Keratinocyte (primary cell): ENCODE measurements around the gene A2M. TPM values are rescaled to one million over a fixed set of nuclear protein-coding genes. Genes with fewer than 3 reads are reported as not detected.

Experiments
- DNase-seq: peaks from one replicate; pipeline ENCODE4 v3.0.0-alpha.2; 2011; ENCODE audit warnings: low read depth, missing footprints, low spot score
- FAIRE-seq: peaks from 2 replicates; lab custom pipeline; 2011; peaks lifted over from hg19 to GRCh38; lab: Jason Lieb, UNC
- H2AFZ ChIP-seq: 2 replicates; pipeline ENCODE4 v1.6.0; 2012; ENCODE audit warnings: low read length, control low read depth, inconsistent platforms; ENCODE audit not compliant: control insufficient read depth
- H3K27ac ChIP-seq: 2 replicates; pipeline ENCODE4 v1.5.1; 2011; ENCODE audit warnings: low read length; ENCODE audit not compliant: control insufficient read depth, insufficient read depth
- H3K27me3 ChIP-seq: 3 replicates; pipeline ENCODE4 v1.6.0; 2011; ENCODE audit warnings: low read length; ENCODE audit not compliant: control insufficient read depth, insufficient read depth; ENCODE audit errors: extremely low read depth
- H3K36me3 ChIP-seq, 2 experiments: 2 replicates in 1 of 2; 3 replicates in 1 of 2; pipeline ENCODE4 v1.5.1; 2011; ENCODE audit warnings: low read length in 2 of 2, mild to moderate bottlenecking in 1 of 2; ENCODE audit not compliant: control insufficient read depth in 2 of 2, insufficient read depth in 2 of 2; ENCODE audit errors: extremely low read depth in 1 of 2
- H3K4me1 ChIP-seq: 3 replicates; pipeline ENCODE4 v1.5.1; 2011; ENCODE audit warnings: low read length; ENCODE audit not compliant: control insufficient read depth, insufficient read depth; ENCODE audit errors: extremely low read depth
- H3K4me2 ChIP-seq: 3 replicates; pipeline ENCODE4 v1.6.0; 2011; ENCODE audit warnings: low read depth, low read length; ENCODE audit not compliant: control insufficient read depth, insufficient read depth; ENCODE audit errors: extremely low read depth
- H3K4me3 ChIP-seq, 3 experiments: fragments of 200-600 bp in 1 of 3; sonication (generic) in 1 of 3; 2 replicates in 2 of 3; 3 replicates in 1 of 3; pipeline ENCODE4 v1.5.1; 2011 to 2016; ENCODE audit warnings: low read length in 3 of 3, mild to moderate bottlenecking in 3 of 3, control low read depth in 2 of 3, inconsistent platforms in 1 of 3, low read depth in 1 of 3, mixed read lengths in 1 of 3, mixed run types in 1 of 3, moderate library complexity in 1 of 3; ENCODE audit not compliant: control insufficient read depth in 2 of 3, insufficient read depth in 2 of 3; ENCODE audit errors: extremely low read depth in 1 of 3
- H3K79me2 ChIP-seq: 2 replicates; pipeline ENCODE4 v1.6.0; 2012; ENCODE audit warnings: low read length; ENCODE audit not compliant: control insufficient read depth, insufficient read depth
- H3K9ac ChIP-seq: 3 replicates; pipeline ENCODE4 v1.6.0; 2011; ENCODE audit warnings: low read length; ENCODE audit not compliant: control insufficient read depth, insufficient read depth; ENCODE audit errors: extremely low read depth
- H3K9me1 ChIP-seq: 3 replicates; pipeline ENCODE4 v1.6.0; 2011; ENCODE audit warnings: low read length; ENCODE audit not compliant: control insufficient read depth, insufficient read depth; ENCODE audit errors: extremely low read depth
- H3K9me3 ChIP-seq: 2 replicates; pipeline ENCODE4 v1.5.1; 2012; ENCODE audit warnings: low read depth, low read length; ENCODE audit not compliant: control insufficient read depth
- H4K20me1 ChIP-seq: 3 replicates; pipeline ENCODE4 v1.6.0; 2011; ENCODE audit warnings: low read length; ENCODE audit not compliant: control insufficient read depth, insufficient read depth; ENCODE audit errors: extremely low read depth
- EZH2 ChIP-seq: IDR thresholded peaks from one replicate; pipeline ENCODE4 v1.6.1; 2012; ENCODE audit warnings: inconsistent platforms, mild to moderate bottlenecking, low read length, moderate library complexity
- dilution Hi-C: fragments of 300-500 bp; cut with MboI; formaldehyde crosslinking; loops from one replicate; pipeline ENCODE4 v1.7.0; 2020; ENCODE audit warnings: low sequenced_read_pairs; ENCODE audit not compliant: extremely low pct_ligation_motif_present
- polyA plus RNA-seq, 5 experiments: library from polyadenylated mRNA; depleted of rRNA in 3 of 5; stranded (reverse) in 3 of 5; stranded (forward) in 1 of 5; unstranded in 1 of 5; fragments of >200 nt; gene quantifications; 1 replicate in 1 of 5; 2 replicates in 3 of 5; 3 replicates in 1 of 5; pipeline versions ENCODE4 v1.2.1 to v1.2.3, GENCODE V29; 2011 to 2012; ENCODE audit warnings: missing spikeins in 2 of 5, low read depth in 1 of 5, low replicate concordance in 1 of 5
- TF ChIP-seq, protein P1 (sequence below), 3 experiments: IDR thresholded peaks in 1 of 3; conservative IDR thresholded peaks in 1 of 3; optimal IDR thresholded peaks in 1 of 3; 2 replicates in 2 of 3; 3 replicates in 1 of 3; pipeline versions ENCODE3 to v1.5.1; 2011; ENCODE audit warnings: low read length in 3 of 3, mild to moderate bottlenecking in 3 of 3, moderate library complexity in 2 of 3, control low read depth in 1 of 3, inconsistent platforms in 1 of 3; ENCODE audit not compliant: insufficient read depth in 2 of 3; ENCODE audit errors: extremely low read depth in 1 of 3

A2M gene
- polyA plus RNA-seq, 1 donor (not counting 4 experiments of a cell fraction or from before 2014, with no cell fraction given), result 0.49 TPM

DNA sequence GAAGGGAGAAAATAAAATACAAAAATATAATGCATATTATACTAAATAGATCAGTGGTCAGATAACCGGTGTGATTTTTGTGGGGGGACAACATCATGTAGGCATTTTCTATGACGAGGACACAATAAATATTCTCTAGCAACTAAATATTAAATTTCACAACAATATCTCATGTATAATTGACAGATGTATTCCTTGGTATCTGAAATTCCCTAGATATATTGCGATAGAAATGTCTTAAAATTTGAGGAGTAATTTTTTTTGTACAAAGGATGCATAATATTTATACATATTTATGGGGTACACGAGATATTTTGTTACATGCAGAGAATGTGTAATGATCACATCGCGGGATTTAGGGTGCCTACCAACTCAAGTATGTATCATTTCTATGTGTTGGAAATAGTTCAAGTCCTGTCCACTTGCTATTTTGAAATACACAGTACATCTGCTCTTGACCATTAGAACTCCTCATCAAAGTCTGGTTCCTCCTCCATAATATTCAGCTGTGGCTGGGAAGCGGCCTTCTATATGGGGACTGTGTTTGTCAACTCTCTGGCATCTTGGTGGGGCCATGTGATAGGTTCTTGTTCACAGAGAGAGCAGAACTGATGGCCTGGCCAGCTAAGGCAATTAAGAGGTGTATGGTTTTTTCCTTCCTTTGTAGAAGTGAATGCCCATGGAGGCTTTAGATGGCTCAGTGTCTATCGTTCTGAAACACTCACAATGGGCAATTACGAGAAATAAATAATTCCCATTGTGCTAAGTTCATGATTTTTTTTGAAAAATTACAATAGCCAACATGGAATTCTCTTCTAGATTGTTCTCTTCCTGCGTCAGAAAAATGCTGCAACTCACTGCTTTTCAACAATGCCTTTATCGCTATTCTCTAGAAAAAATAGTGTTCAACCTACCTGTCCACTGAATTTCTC lies 8.8 kb downstream of the A2M start:
- no peaks in the 10 kb centered on the region for H3K36me3 ChIP-seq
- H3K27me3 ChIP-seq, result no peaks in the 10 kb centered on the region
- no peak overlapping the region for H3K27ac ChIP-seq
- DNase-seq (no peak), FAIRE-seq (no peak)
- no peaks in the 10 kb centered on the region for H3K9me3 ChIP-seq
- H3K9me1 ChIP-seq, result no peaks in the 10 kb centered on the region
- H3K9ac ChIP-seq, result no peak overlapping the region
- no peak for TF ChIP-seq EZH2
- TF ChIP-seq, protein P1, sequence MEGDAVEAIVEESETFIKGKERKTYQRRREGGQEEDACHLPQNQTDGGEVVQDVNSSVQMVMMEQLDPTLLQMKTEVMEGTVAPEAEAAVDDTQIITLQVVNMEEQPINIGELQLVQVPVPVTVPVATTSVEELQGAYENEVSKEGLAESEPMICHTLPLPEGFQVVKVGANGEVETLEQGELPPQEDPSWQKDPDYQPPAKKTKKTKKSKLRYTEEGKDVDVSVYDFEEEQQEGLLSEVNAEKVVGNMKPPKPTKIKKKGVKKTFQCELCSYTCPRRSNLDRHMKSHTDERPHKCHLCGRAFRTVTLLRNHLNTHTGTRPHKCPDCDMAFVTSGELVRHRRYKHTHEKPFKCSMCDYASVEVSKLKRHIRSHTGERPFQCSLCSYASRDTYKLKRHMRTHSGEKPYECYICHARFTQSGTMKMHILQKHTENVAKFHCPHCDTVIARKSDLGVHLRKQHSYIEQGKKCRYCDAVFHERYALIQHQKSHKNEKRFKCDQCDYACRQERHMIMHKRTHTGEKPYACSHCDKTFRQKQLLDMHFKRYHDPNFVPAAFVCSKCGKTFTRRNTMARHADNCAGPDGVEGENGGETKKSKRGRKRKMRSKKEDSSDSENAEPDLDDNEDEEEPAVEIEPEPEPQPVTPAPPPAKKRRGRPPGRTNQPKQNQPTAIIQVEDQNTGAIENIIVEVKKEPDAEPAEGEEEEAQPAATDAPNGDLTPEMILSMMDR (optimal IDR thresholded peaks at IDR 0.05 in 1 of 3, IDR thresholded peaks at IDR 0.05 in 1 of 3, conservative IDR thresholded peaks at IDR 0.05 in 1 of 3; ENCODE audit: extremely low read depth in 1 of 3, insufficient read depth in 2 of 3, low read length in 3 of 3), result no peak
- H4K20me1 ChIP-seq, result no peaks in the 10 kb centered on the region
- dilution Hi-C loops, result no loop called here
- no peak overlapping the region for H2AFZ ChIP-seq
- no peak overlapping the region for H3K4me2 ChIP-seq
- no peak overlapping the region for H3K4me3 ChIP-seq
- no peaks in the 10 kb centered on the region for H3K4me1 ChIP-seq
- no peaks in the 10 kb centered on the region for H3K79me2 ChIP-seq

DNA sequence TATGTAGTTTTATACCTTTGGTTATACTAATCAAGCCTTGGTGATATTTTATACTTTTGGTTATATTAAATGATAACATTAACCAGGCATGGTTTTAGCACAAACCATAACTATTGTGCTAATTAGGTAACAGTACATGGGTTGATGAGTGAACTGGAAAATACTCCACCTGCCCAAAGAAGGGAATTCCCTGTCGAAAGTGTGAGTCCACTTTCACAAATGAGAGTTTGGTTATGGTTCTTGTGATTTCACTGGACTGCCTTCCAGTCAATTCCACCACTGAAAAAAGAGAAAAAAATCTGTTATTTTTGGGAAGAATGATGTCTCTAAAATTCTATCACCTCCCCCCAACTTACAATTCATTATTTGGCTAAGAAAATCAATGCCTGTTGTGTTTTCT lies 9.7 kb downstream of the A2M start:
- no peaks in the 10 kb centered on the region for H3K79me2 ChIP-seq

More for the DNA sequence above, 9.7 kb downstream of the A2M start:
- no peak for DNase-seq
- Histone ChIP-seq H3K36me3 (no peaks in the 10 kb centered on the region), H3K27me3 (no peaks in the 10 kb centered on the region), H3K4me3 (no peak overlapping the region), H3K9ac (no peak overlapping the region), H2AFZ (no peak overlapping the region), H4K20me1 (no peaks in the 10 kb centered on the region), H3K9me3 (no peaks in the 10 kb centered on the region), H3K4me1 (no peaks in the 10 kb centered on the region), H3K9me1 (no peaks in the 10 kb centered on the region), H3K4me2 (no peak overlapping the region), H3K27ac (no peak overlapping the region)
- FAIRE-seq, result no peak
- dilution Hi-C loops, result no loop called here
- TF ChIP-seq EZH2, result no peak
- TF ChIP-seq, protein P1 (optimal IDR thresholded peaks at IDR 0.05 in 1 of 3, IDR thresholded peaks at IDR 0.05 in 1 of 3, conservative IDR thresholded peaks at IDR 0.05 in 1 of 3; ENCODE audit: extremely low read depth in 1 of 3, insufficient read depth in 2 of 3, low read length in 3 of 3), result no peak
